Measurements from ENCODE around the gene HRAS.

Gene HRAS

GRCh38 chr11:494761-495536 lies 40.4 kb downstream of the HRAS start:
- DNase-seq (ENCODE audit: low spot score): no peak

GRCh38 chr11:492427-493226 lies 42.7 kb downstream of the HRAS start:
- DNase-seq (ENCODE audit: low spot score): no peak

- no peak for DNase-seq (ENCODE audit: low spot score)
Measured at GRCh38 chr11:491358-491757, 44.0 kb downstream of the HRAS start.

GRCh38 chr11:490930-491260 lies 44.5 kb downstream of the HRAS start:
- no peak for DNase-seq (ENCODE audit: low spot score)

- DNase-seq (ENCODE audit: low spot score): no peak
Measured at GRCh38 chr11:490186-490929, 45.0 kb downstream of the HRAS start.

GRCh38 chr11:489610-490185 lies 45.7 kb downstream of the HRAS start:
- DNase-seq (ENCODE audit: low spot score): no peak

- DNase-seq (ENCODE audit: low spot score): no peak
Measured at GRCh38 chr11:488992-489391, 46.4 kb downstream of the HRAS start.

GRCh38 chr11:488579-488978 lies 46.8 kb downstream of the HRAS start:
- no peak for DNase-seq (ENCODE audit: low spot score)

- DNase-seq (ENCODE audit: low spot score): no peak
Measured at GRCh38 chr11:488062-488461, 47.3 kb downstream of the HRAS start.

- DNase-seq (ENCODE audit: low spot score): no peak
Measured at GRCh38 chr11:487571-488021, 47.8 kb downstream of the HRAS start.

GRCh38 chr11:486189-486588 lies 49.2 kb downstream of the HRAS start:
- DNase-seq (ENCODE audit: low spot score): no peak

- DNase-seq (ENCODE audit: low spot score): no peak
Measured at GRCh38 chr11:484616-485015, 50.8 kb downstream of the HRAS start.

Measured in HuH-7.5 (cell line).